ENCODE measurements around the gene LRRC32.

The LRRC32 gene

DNA sequence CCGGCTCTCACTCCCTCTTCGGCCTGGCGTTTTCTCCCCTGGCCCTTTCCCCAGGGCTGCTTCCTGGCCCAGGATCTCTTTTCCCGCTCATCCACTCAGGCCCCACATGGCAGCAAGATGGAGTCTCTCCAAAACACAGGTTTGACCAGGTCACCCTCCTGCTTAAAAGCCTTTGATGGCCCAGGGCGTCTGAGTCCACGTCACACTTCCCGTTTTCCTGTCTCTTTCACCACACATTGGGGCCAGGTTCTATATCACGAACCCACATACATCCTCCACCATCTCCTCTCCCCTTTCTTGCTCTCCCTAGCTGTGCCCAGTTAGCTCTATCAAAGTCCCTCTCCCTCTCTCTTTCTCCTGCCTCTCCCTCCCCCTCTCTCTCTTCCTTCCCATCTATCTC, 7.8 kb upstream of the LRRC32 start:
- no peak for DNase-seq (ENCODE audit: low read depth)

DNA sequence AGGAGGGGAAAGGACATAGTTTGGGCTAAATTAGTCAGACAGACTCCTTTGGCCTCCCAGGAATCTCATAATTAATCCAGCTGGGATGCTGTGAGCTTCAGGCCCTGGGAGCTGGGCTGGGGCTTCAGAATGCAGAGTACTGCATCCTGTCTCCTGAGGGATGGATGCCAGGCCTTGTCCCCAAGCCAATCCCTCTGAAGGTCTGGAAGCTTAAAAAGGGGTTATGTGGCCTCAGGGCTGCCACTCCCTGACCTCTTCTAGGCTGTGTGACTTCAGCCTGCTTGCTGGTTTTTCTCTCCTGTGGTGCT, 6.9 kb upstream of the LRRC32 start:
- no peak for DNase-seq (ENCODE audit: low read depth)

DNA sequence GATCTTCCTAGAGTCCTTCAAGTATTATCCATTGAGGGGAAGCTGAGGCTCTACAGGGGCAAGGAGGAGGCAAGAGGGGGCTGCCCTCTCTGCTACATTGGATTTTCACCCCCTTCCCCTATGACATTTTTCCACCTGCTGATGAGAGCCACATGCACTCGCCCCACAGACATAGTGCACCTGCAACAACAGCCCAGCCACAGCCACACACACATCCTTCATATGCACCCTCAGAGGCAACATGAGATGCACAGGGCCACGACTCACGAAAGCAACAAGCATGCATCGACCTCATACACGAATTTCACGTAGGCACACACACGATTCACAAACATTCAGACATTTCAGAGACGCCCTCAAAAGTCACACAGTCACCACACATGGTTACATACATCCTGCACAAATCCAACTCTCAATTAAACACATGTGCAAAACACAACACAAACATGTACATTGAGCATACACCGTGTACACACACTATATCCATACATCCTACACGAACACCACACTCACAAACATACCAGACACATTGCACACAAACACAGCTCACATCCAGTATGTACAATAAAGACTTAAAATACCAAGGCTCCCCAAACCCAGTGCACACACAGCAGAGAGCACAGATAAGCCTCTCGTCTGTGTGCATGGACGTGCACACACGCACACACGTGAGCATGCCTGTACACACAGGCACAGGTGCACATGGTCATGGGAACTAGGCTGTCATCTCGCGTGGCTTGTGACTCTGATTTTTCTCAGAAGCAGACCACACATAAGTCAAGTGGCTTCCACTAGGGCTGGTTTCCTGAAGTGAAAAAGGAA, 6.3 kb upstream of the LRRC32 start:
- DNase-seq (ENCODE audit: low read depth) = no peak

DNA sequence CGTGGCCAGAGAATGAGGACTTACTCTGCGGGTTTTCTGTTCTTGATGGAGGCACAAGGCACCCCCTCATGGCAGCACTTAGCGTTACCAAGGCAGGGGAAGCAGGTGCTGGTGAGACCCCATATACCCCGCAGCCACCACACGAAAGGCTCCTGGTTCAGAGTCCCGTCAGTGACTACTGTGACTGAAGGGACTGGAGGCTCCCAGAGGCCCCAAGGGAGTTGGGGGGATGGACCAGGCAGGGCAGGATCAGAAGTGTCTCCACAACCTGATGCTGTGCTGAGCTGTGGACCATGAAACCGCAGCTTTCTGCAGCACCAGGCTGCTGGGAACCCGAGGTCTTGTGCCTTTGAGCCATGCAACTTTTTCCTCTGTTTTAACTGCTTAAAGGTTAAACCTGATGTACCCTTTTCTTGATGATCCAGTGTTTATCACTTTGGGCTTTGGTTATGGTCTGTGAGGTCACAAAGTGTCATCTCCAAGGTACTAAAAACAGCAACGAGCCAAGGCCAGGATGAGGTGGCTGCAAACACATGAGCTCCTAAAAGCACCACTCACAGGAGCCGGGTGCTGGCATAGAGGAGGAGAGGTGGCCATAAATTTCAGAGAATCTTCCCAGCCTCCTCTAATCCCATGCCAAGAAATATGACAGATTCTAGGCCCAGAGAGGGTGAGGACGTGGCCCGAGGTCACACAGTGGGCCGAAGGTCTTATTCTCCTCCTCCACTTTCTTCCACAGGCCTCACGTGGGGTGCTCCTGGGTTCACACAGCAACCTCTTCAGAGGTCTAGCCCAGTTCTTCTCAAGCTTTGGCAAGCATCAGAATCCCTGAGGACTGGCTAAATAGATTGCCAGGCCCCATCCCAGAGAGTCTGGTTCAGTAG, 4.2 kb upstream of the LRRC32 start:
- no peak for DNase-seq (ENCODE audit: low read depth)

DNA sequence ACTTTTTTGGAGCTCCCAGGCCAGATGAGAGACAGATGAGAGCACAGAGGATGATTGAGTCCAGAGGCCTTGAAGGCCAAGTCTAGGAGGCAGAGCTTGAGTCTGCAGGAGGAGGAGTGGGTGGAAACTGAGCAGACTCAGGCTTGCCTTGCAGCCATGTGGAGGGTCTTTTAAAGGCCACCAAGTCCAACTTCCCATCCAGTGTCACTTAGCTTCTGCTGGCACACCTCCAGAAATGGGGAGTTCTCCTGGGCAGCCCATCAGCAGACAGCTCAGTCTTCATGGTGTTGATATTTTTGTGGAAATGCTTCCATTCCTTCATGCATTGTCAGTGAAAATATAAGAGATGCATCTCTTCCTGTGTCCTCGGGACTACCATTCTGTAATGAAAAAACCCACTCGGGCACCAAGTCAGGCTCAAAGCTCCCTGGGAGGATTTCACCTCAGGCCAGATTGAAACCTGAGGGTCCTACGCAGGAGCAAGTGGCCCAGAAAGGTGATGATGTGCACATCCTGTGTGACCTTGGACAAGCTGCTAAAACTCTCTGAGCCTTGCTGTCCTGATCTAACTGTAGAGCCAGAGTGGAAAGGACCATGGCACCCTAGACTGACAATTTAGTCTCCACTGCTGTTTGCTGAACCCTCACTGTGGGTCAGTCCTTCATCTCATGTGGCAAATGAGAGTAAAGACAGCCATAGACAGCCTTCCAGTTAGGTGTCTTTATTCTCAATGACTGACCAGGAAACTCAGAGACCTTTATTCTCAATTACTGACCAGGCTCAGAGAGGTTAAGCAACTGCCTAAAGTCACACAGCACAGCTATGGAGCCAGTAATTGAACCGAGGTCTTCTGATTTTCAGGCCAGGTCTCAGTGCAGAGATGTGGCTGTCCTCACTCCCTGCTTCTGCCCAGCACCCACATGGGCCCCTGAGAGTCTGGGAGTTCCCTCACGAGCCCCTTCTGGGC, 2.9 kb upstream of the LRRC32 start:
- DNase-seq (ENCODE audit: low read depth) = no peak

DNA sequence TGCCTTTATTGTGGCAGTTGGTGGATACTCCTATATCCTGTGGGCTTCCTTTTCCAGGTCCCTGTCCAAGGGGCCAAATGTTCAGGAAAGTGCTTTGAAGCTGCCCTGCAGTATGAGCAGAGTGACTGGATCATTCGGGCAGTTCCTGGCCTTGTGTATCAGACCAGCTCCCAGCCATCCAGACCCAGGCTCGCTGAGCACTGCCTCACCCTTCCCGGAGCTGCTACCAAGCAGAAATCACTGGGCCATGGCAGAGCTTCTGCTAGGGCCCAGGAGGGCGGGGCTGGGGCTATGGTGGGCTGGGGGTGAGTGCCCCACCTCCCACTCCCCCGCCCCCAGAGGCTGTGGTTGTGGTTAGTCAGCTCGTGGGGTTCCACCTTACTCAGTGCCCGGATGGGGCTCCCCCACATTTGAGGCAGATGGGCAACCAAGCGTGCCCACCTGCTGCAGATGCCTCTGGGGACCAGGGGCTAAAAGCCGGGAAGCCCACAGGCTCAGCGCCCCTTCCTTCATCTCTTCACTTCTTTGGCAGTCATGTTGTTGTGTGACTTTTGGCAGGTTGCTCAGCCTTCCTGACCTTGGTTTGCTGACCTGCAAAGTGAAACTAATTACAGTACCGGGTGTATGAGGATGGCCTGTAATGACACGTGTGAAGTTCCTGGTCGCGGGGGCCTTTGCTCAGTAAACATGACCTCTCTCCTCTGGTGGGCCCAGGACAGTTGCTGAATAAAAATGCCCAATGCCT, 2.1 kb upstream of the LRRC32 start:
- peak; percentile 19 for DNase-seq (ENCODE audit: low read depth)

DNA sequence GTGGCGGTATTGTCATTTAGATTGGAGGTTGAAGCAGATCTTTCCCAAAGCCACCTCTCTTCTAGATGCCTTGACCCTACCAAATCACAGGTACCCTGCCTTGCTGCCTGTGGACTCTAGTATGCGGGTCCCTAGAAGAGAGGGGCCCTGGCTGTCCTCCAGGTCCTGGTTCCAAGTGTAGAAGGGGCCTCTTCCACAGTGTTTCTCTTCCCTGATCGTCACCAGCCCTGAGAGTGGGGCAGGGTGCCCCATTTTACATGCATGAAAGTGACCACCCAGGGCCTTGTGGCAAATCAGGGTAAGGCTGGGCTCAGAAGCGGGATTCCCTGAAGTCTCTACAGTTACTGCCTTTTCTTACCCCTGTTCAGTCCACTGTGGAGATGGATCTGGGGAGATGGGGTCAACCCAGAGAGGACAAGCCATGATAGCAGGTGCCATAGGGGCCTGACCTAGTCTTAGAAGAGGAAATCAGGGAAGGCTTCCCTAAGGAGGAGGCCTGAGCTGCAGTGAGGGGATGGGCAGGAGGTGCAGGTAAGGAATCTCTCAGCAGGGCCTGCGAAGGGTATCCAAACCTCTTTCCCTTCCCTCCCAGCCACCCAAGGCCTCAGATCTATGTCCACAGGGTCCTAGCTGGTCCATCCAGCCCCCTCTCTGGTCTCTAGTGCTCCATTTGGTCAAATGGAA, 1.2 kb upstream of the LRRC32 start:
- DNase-seq (ENCODE audit: low read depth) = no peak

DNA sequence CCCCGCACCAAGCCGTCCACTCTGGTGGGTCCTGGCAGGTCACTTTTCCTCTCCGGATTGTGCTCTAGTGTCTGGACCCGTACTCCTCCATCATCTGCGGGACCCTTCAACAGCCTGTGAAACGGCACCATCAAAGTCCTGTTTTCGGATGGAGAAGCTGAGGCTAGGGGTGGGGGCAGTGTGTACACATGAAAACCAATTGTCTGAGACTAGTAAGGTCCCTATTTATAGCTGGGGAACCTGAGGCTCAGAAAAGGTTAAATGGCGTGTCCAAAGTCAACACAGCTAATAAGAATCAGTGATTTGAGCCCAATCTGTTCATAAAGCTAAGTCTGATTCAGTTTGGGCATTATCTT, 668 bp upstream of the LRRC32 start:
- DNase-seq (ENCODE audit: low read depth) = no peak

DNA sequence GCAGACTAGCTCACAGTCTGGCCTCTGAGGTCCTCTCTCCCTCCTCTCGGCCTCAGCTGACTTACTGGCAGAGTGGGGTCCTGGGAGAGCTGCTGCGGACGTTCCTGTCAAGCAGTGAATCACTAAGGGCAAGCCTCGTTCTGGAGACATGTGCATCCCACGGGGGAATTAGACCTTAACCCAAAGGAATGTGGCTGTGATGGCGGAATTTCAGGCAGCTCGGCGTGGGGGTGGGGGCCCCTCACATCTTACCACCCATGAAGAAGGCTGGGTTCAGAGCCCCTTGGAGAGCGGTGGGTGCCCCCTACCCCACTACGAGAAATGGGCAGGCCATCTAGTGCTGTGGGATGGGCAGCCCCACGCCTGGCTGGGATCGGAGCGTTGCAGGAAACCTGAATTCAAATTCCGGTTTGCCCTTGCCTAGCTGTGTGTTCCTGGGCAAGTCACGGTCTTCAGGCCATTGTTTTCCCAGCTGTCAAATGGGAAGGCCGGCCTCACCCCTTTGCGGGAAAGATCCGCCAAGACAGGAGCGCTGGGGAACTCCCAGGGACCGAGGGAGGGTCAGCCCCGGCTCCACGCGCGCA, 554 bp downstream of the LRRC32 start:
- DNase-seq (ENCODE audit: low read depth) = no peak

DNA sequence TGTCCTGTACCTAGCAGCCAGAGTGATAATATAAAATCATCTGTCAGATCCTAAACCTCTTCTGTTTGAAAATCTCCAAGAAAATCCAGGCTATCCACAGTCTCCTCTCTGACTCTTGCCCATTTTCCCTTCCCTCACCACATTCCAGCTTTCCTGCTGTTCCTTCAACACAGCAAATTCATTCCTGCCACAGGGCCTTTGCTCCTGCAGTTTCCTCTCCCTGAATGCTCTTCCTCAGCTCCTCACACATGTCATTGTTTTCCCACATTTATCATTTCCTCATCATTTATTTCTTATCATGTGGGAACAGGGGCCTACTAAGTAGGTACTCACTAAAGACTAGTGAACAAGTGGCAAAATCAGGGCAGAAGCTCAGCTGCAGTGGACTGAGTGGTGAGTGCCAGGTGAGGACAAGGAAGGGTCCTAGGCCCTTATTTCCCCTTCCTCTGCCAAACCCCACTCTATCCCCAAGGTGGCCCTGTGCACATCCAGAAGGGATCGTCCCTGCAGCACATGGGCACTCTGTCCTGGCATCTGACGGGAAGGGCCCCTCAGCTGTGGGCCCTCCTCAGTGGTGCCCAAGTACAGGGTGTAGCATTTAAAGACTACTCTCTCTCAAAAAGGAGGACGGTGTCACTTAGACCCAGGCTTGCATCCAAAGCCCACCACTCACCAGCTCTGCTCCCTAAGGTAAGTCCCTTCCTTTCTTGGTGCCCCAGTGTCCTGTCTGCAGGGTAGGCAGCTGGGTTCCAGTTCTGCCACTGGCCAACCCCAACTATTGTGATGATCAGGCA, 2.0 kb downstream of the LRRC32 start:
- DNase-seq (ENCODE audit: low read depth) = no peak

DNA sequence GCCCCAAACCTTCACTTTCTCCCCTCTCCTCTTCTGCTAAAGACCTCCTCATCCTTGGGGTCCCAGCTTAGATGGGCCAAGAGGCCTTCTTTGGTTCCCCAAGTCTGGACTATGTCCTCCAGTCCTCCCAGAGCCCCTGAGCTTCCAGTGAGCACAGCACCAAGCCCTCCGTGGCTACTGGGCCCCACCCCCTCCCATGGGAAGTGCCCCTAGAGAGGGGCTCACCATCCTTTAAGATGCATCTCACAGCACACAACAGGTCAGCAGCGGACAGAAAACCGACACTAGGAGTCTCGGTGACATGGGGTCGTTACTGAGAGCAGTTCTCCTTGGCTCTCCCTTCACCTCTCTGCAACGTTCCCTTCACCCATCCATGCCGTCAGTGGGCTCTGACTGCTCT, 2.7 kb downstream of the LRRC32 start:
- no peak for DNase-seq (ENCODE audit: low read depth)

DNA sequence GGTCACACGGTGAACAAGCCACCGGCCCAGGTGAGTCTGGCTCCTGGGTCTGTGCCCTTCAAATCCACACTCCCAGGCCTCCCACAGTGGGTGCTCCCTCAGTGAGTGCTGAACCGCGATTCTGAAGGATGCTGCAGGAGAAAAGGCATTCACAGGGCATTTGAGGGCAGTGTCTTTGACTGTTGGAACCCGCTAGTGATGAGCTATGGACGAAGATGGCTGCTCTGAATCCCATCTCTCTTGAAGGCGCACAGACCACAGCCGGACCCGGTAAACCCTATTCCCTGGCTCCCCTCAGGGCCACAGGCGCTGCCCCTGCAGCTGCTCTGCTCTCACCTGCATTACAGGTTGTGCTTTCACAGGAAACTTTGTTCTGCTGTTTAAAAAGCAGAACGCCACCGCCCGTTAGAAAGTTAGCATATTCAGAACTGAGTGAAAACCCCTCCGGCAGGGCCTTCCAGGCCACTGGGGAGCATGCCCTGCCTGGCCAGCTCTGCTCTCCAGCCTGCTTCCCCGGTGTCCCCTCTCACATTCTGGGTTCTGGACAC, 3.2 kb downstream of the LRRC32 start:
- no peak for DNase-seq (ENCODE audit: low read depth)

DNA sequence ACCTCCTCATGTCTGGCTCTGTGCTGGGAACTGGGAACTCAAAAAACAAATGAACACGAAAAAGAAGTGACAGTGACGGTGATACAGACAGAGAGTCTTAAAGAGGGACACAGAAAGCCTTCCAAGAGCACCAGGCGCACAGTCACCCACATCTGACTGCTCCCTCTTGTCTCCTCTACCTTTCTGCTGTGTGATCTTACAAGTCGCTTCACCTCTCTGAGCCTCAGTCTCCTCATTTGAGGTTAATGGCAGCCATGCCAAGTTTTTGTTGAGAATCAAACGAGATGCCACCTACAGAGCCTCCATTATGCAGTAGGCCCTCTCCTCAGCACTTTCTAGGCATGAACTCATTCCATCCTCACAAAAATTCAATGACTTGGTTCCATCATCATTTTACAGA, 3.7 kb downstream of the LRRC32 start:
- no peak for DNase-seq (ENCODE audit: low read depth)

DNA sequence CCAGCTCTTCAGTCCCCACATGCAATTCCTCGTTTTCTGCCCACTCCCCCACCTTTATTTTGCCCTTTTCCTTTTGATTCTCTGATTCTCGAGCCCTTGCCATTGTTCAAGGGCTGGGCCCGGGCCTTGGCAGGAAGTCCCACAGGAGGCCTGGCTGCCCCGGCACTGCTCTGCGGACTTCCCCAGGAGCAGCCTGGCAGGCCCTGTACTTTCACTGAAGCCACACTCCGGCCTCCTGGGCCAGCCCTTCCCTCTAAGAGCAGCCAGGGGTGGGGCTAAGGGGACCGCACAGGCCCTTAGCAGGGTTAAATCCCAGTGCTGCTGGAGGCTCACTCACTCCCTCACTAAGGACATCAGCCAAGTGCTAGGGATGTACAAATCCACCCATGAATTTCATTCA, 4.1 kb downstream of the LRRC32 start:
- DNase-seq (ENCODE audit: low read depth) = no peak

DNA sequence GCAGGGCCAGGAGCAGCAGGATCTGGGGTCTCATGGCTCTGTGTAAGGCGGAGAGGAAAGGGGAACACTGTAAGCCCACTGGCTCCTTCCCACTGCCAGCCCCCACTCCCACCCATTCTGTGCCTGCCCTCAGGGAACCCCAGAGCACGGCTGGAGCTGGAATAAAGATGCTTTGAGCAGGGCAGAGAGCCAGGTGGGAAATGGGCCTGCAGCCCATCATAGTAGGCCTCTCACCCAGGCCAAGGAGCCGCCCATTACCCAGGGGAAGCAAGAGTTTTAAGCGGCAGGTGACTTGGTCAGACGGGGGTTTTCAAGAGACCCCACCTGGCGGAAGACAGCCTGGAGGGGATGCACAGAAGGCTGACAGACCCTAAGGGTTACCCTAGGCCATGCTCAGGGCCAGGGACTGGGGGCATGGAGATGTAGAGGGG, 4.6 kb downstream of the LRRC32 start:
- DNase-seq (ENCODE audit: low read depth) = no peak

DNA sequence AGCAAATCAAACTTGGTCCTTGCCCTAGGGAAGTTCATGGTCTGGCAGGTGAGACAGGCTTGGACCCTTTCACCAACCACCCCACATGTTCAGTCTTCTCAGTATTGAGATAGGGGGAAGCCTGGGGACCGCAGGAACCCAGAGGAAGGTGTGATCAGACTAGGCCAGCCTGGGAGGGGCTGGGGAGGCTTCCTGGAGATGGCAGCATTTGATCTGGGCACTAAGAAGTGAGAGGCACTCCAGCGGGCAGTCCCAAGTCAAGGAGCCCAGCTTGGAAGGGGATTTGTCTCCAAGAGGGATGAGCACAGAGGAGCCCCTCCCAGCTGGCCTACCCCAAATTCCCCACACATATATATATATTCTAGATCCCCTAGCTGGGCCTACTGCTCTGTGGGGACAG, 5.4 kb downstream of the LRRC32 start:
- DNase-seq (ENCODE audit: low read depth) = no peak

DNA sequence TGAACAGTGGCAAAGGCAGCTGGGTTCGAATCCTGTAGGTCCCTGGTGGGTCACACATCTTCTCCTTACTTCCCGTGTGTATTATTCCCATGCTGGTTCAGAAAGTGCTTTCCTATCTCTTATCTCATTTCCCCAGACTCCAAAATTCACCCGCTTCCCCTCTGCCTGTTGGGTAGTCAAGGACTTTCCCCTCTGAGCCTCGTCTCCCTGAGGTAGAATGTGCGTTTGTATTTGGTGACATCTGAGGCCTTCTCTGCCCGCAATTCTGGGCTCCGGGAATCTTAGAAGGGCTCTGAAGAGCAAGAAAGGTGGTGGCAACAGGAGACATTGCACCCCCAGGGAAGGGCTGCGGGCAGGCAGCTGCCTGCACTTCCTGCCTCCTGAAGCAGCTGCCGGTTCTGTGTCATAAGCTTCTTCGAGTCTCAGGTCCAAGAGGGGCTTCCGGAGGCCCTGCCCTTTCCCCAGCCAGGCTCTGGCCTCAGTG, 5.9 kb downstream of the LRRC32 start:
- DNase-seq (ENCODE audit: low read depth) = no peak

DNA sequence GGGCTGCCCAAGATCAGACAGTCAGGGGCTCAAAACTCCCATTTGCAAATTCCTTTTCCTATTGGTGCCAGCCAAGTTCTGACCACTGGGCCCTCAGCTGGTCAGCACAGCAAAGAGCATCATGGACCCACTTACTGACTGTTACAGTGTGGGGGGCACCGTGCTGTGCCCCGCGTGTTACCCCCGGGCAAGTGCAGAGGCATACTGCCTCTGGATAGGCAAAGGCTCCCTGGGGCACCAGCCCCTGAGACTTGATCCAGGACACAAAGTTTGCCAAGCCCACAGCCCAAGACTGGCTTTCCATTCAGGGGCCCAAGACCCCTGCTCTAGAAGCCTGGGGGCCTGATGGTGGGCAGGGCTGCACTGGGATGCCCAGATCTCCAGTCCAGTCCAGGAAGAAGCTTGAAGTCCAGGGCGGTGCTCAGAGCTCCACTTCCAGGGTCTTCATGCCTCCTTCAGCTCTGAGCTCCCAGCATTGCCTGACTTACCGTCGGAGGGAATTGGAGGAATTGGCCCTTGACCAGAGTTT, 6.6 kb downstream of the LRRC32 start:
- no peak for DNase-seq (ENCODE audit: low read depth)

DNA sequence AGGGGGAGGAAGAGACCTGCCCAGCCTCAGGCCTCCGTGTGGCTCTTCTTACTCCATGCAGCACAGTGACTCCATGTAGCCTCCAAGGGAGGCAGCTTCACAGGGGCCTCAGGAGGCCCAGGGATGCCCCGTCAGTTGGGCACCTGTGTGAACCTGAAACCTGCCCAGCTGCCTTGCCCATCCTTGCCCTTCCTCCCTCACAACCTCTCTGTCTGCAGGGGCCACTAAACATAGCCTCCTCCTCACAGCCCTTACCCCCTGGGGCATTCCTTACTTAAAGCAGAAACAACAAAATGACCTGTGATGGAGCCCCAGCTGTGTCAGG, 7.1 kb downstream of the LRRC32 start:
- no peak for DNase-seq (ENCODE audit: low read depth)

Measured in activated T-cell treated with anti-CD3 and anti-CD28 coated beads for 48 hours (primary cell).